HEK293 (cell line): ENCODE data around the gene CDK8.

Experiments used
- CTCF ChIA-PET: fragments of 350-600 bp; formaldehyde crosslinking; extraction: SDS; loops from one replicate; lab custom pipeline; 2021; ENCODE audit warnings: antibody characterized with exemption; lab: Yijun Ruan, JAX
- POLR2A ChIA-PET: fragments of 300-600 bp; formaldehyde crosslinking; extraction: SDS; loops from one replicate; lab custom pipeline; 2020; ENCODE audit warnings: antibody characterized with exemption, inconsistent platforms; lab: Yijun Ruan, JAX
- H3K27ac ChIP-seq: fragments of 200-500 bp; sonication (Bioruptor generic); 2 replicates; pipeline ENCODE4 v1.5.1; 2014; ENCODE audit warnings: low read depth, low read length, control low read depth, inconsistent platforms; ENCODE audit errors: extremely low read depth
- H3K36me3 ChIP-seq, 2 experiments: fragments of 200-500 bp in 1 of 2; sonication (Bioruptor generic) in 1 of 2; 1 replicate in 1 of 2; 2 replicates in 1 of 2; pipeline ENCODE4 v1.5.1; 2014 to 2017; ENCODE audit warnings: inconsistent platforms in 2 of 2, low read length in 2 of 2; ENCODE audit not compliant: control insufficient read depth in 2 of 2, insufficient read depth in 1 of 2
- H3K4me1 ChIP-seq: fragments of 200-500 bp; sonication (Bioruptor generic); 2 replicates; pipeline ENCODE4 v1.5.1; 2014; ENCODE audit warnings: mild to moderate bottlenecking, low read length, inconsistent platforms; ENCODE audit not compliant: control insufficient read depth, insufficient read depth
- H3K4me3 ChIP-seq: 2 replicates; pipeline ENCODE4 v1.5.1; 2011; ENCODE audit warnings: low read depth, mild to moderate bottlenecking, control low read depth, low read length, moderate library complexity
- H3K9me3 ChIP-seq: fragments of 200-500 bp; sonication (Bioruptor generic); 2 replicates; pipeline ENCODE4 v1.5.1; 2014; ENCODE audit warnings: low read depth, low read length, inconsistent platforms; ENCODE audit not compliant: control insufficient read depth, insufficient read depth
- BCL11B ChIP-seq: fragments of 450-650 bp; formaldehyde crosslinking; IDR thresholded peaks from 2 replicates; pipeline ENCODE4 v1.5.1; 2016; ENCODE audit warnings: low read depth, missing biosample characterization, missing genetic modification characterization
- GFI1B ChIP-seq: fragments of 450-650 bp; formaldehyde crosslinking; IDR thresholded peaks from 2 replicates; pipeline ENCODE4 v1.5.1; 2016; ENCODE audit warnings: missing biosample characterization, missing genetic modification characterization
- GLIS1 ChIP-seq: fragments of 450-650 bp; formaldehyde crosslinking; IDR thresholded peaks from 2 replicates; pipeline ENCODE4 v1.5.1; 2016; ENCODE audit warnings: missing biosample characterization, missing genetic modification characterization
- KLF1 ChIP-seq: fragments of 450-650 bp; formaldehyde crosslinking; IDR thresholded peaks from 2 replicates; pipeline ENCODE4 v1.5.1; 2016; ENCODE audit warnings: missing biosample characterization, missing genetic modification characterization
- KLF16 ChIP-seq: fragments of 450-650 bp; formaldehyde crosslinking; IDR thresholded peaks from 2 replicates; pipeline ENCODE4 v1.5.1; 2017; ENCODE audit warnings: missing biosample characterization, missing genetic modification characterization
- MYNN ChIP-seq: fragments of 450-650 bp; formaldehyde crosslinking; IDR thresholded peaks from 2 replicates; pipeline ENCODE4 v1.5.1; 2016; ENCODE audit warnings: missing biosample characterization, missing genetic modification characterization, borderline replicate concordance
- MZF1 ChIP-seq: fragments of 450-650 bp; formaldehyde crosslinking; IDR thresholded peaks from 2 replicates; pipeline ENCODE4 v1.5.1; 2017; ENCODE audit warnings: missing biosample characterization, missing genetic modification characterization, borderline replicate concordance
- OSR2 ChIP-seq: fragments of 450-650 bp; formaldehyde crosslinking; IDR thresholded peaks from 2 replicates; pipeline ENCODE4 v1.5.1; 2016; ENCODE audit warnings: missing biosample characterization, missing genetic modification characterization
- YY2 ChIP-seq: fragments of 450-650 bp; formaldehyde crosslinking; IDR thresholded peaks from 2 replicates; pipeline ENCODE4 v1.5.1; 2016; ENCODE audit warnings: missing biosample characterization, missing genetic modification characterization
- ZEB2 ChIP-seq: fragments of 450-650 bp; formaldehyde crosslinking; IDR thresholded peaks from 2 replicates; pipeline ENCODE4 v1.5.1; 2016; ENCODE audit warnings: missing biosample characterization, missing genetic modification characterization
- ZFHX2 ChIP-seq: fragments of 450-650 bp; formaldehyde crosslinking; conservative IDR thresholded peaks from 2 replicates; pipeline ENCODE4 v1.5.1; 2016; ENCODE audit warnings: missing biosample characterization, missing genetic modification characterization
- ZFP37 ChIP-seq: fragments of 450-650 bp; formaldehyde crosslinking; IDR thresholded peaks from 2 replicates; pipeline ENCODE4 v1.5.1; 2016; ENCODE audit warnings: missing biosample characterization, missing genetic modification characterization
- ZNF157 ChIP-seq: fragments of 450-650 bp; formaldehyde crosslinking; IDR thresholded peaks from 2 replicates; pipeline ENCODE4 v1.5.1; 2016; ENCODE audit warnings: missing biosample characterization, missing genetic modification characterization
- ZNF174 ChIP-seq: fragments of 450-650 bp; formaldehyde crosslinking; IDR thresholded peaks from 2 replicates; pipeline ENCODE4 v1.5.0; 2017; ENCODE audit warnings: missing biosample characterization, mild to moderate bottlenecking, missing genetic modification characterization
- ZNF302 ChIP-seq: fragments of 450-650 bp; formaldehyde crosslinking; IDR thresholded peaks from 2 replicates; pipeline ENCODE4 v1.5.1; 2016; ENCODE audit warnings: missing biosample characterization, missing genetic modification characterization, low read depth
- ZNF341 ChIP-seq: fragments of 450-650 bp; formaldehyde crosslinking; IDR thresholded peaks from 2 replicates; pipeline ENCODE4; 2016; ENCODE audit warnings: low read depth, missing biosample characterization, missing genetic modification characterization
- ZNF354C ChIP-seq: fragments of 450-650 bp; formaldehyde crosslinking; IDR thresholded peaks from 2 replicates; pipeline ENCODE4 v1.5.1; 2016; ENCODE audit warnings: missing biosample characterization, missing genetic modification characterization, low read depth, borderline replicate concordance
- ZNF366 ChIP-seq: fragments of 450-650 bp; formaldehyde crosslinking; conservative IDR thresholded peaks from 2 replicates; pipeline ENCODE4 v1.5.1; 2016; ENCODE audit warnings: missing biosample characterization, missing genetic modification characterization
- ZNF394 ChIP-seq: fragments of 450-650 bp; formaldehyde crosslinking; IDR thresholded peaks from 2 replicates; pipeline ENCODE4 v1.5.1; 2016; ENCODE audit warnings: missing biosample characterization, missing genetic modification characterization, mild to moderate bottlenecking, moderate library complexity, borderline replicate concordance
- ZNF596 ChIP-seq: fragments of 450-650 bp; IDR thresholded peaks from 2 replicates; pipeline ENCODE4 v1.5.0; 2018; ENCODE audit warnings: missing biosample characterization, mild to moderate bottlenecking, missing genetic modification characterization, moderate library complexity
- ZNF660 ChIP-seq: fragments of 450-650 bp; IDR thresholded peaks from 2 replicates; pipeline ENCODE4 v1.5.1; 2018; ENCODE audit warnings: missing biosample characterization, mild to moderate bottlenecking, missing genetic modification characterization
- ZNF670 ChIP-seq: fragments of 450-650 bp; formaldehyde crosslinking; IDR thresholded peaks from 2 replicates; pipeline ENCODE4 v1.5.1; 2016; ENCODE audit warnings: missing biosample characterization, missing genetic modification characterization, low read depth
- ZNF776 ChIP-seq: fragments of 450-650 bp; formaldehyde crosslinking; IDR thresholded peaks from 2 replicates; pipeline ENCODE4 v1.5.0; 2017; ENCODE audit warnings: missing biosample characterization, missing genetic modification characterization, borderline replicate concordance
- ZXDB ChIP-seq: fragments of 450-650 bp; formaldehyde crosslinking; IDR thresholded peaks from 2 replicates; pipeline ENCODE4 v1.5.1; 2016; ENCODE audit warnings: missing biosample characterization, missing genetic modification characterization
- TF ChIP-seq, protein P1 (sequence below): fragments of 450-650 bp; formaldehyde crosslinking; IDR thresholded peaks from 2 replicates; pipeline ENCODE4 v1.5.1; 2016; ENCODE audit warnings: missing biosample characterization, missing genetic modification characterization
- TF ChIP-seq, protein P2 (sequence below): fragments of 450-650 bp; formaldehyde crosslinking; IDR thresholded peaks from 2 replicates; pipeline ENCODE4 v1.5.1; 2016; ENCODE audit warnings: missing biosample characterization, missing genetic modification characterization
- TF ChIP-seq, protein P3 (sequence below): fragments of 450-650 bp; formaldehyde crosslinking; IDR thresholded peaks from 2 replicates; pipeline ENCODE4 v1.5.1; 2017; ENCODE audit warnings: missing biosample characterization, mild to moderate bottlenecking, missing genetic modification characterization, moderate library complexity
- TF ChIP-seq, protein P4 (sequence below): fragments of 450-650 bp; formaldehyde crosslinking; IDR thresholded peaks from 2 replicates; pipeline ENCODE4 v1.5.1; 2016; ENCODE audit warnings: missing biosample characterization, missing genetic modification characterization
- TF ChIP-seq, protein P5 (sequence below): fragments of 450-650 bp; formaldehyde crosslinking; IDR thresholded peaks from 2 replicates; pipeline ENCODE4 v1.5.1; 2016; ENCODE audit warnings: missing biosample characterization, missing genetic modification characterization

Gene CDK8

DNA sequence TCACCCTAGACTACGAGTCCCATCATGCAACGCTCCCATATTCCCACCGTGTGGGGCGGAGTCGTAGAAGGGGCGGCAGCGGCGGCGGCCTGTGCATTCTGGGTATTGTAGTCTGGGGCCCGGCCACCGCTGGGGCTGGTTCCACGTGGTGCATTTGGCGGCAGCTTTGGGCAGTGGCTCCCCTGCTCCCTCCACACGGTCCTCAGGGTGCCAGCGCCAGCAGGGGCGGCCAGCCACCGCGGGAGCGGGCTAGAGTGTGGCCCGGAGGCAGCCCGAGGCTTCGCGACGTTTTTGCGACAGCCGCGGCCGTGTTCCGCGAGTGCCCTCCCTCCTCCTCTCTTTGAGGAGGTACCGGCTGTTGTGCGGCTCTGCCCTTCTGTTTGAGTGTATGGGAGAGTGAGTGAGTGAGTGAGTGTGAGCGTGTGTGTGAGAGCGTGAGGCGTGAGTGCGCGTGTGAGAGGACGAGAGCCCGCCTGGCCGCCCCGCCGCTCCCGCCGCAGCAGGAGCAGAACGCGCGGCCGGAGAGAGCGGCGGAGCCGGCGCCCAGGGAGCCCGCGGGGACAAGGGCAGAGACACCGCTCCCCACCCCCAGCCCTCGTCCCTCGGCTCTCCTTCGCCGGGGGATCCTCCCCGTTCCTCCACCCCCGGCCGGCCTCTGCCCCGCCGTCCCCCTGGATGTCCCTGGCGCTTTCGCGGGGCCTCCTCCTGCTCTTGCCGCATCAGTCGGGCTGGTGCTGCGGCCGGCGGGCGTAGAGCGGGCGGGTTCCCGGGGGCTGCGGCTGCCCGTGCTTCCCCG lies at the start of gene CDK8:
TSS of gene CDK8 (plus strand) at position 343 of the 796 bp plus-strand sequence. CDS start 513 bp downstream, outside the sequence.
- Histone ChIP-seq H3K36me3 (no peaks in the 10 kb centered on the region), H3K4me3 (peak within 1 kb of the TSS; percentile 78), H3K4me1 (peaks cover 10% of the 10 kb centered on the region; the same call in 1 of the 2 replicates), H3K9me3 (no peaks in the 10 kb centered on the region), H3K27ac (peak within 1 kb of the TSS; percentile 98)
- ChIA-PET POLR2A (interaction anchor here (1.0 kb wide), 2 partner anchors 31 to 32 kb away, joined by 3 to 4 read pairs; partner anchors contain the start of gene RNF6), CTCF (interaction anchor here (0.7 kb wide), 1 partner anchor 17 kb away, joined by 4 read pairs; no protein-coding TSS in a partner anchor)
- TF ChIP-seq ZNF174 (tag by site-specific recombination) = no peak
- peak; percentile 62 for TF ChIP-seq YY2 (tag by site-specific recombination)
- TF ChIP-seq ZNF660 (tag by site-specific recombination) = 0 out of 2 replicates have a peak, but pooled peaks have one; percentile 76
- TF ChIP-seq ZNF596 (tag by site-specific recombination) = no peak
- TF ChIP-seq BCL11B (tag by site-specific recombination) = no peak
- TF ChIP-seq MYNN = no peak
- peak; percentile 64 for TF ChIP-seq OSR2 (tag by site-specific recombination)
- no peak for TF ChIP-seq ZNF302 (tag by site-specific recombination)
- peak; percentile 84 for TF ChIP-seq ZEB2 (tag by site-specific recombination)
- no peak for TF ChIP-seq ZNF354C (tag by site-specific recombination)
- TF ChIP-seq, protein P1, sequence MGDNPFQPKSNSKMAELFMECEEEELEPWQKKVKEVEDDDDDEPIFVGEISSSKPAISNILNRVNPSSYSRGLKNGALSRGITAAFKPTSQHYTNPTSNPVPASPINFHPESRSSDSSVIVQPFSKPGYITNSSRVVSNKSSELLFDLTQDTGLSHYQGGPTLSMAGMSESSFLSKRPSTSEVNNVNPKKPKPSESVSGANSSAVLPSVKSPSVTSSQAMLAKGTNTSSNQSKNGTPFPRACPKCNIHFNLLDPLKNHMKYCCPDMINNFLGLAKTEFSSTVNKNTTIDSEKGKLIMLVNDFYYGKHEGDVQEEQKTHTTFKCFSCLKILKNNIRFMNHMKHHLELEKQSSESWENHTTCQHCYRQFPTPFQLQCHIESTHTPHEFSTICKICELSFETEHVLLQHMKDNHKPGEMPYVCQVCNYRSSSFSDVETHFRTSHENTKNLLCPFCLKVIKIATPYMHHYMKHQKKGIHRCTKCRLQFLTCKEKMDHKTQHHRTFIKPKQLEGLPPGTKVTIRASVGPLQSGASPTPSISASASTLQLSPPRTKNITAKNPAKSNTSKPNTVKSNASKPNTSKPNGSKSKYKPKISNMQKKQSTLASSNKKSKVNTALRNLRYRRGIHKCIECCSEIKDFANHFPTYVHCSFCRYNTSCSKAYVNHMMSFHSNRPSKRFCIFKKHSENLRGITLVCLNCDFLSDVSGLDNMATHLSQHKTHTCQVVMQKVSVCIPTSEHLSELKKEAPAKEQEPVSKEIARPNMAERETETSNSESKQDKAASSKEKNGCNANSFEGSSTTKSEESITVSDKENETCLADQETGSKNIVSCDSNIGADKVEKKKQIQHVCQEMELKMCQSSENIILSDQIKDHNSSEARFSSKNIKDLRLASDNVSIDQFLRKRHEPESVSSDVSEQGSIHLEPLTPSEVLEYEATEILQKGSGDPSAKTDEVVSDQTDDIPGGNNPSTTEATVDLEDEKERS (tag by site-specific recombination) = no peak
- peak; percentile 31; the same call in 1 of the 2 replicates for TF ChIP-seq ZFHX2 (tag by site-specific recombination)
- TF ChIP-seq ZNF157 (tag by site-specific recombination) = no peak
- TF ChIP-seq KLF1 (tag by site-specific recombination) = peak; percentile 61; the same call in 1 of the 2 replicates
- TF ChIP-seq ZNF776 (tag by site-specific recombination) = no peak
- TF ChIP-seq GLIS1 (tag by site-specific recombination) = peak; percentile 78
- 0 out of 2 replicates have a peak, but pooled peaks have one; percentile 31 for TF ChIP-seq MZF1
- TF ChIP-seq ZFP37 (tag by site-specific recombination) = peak; percentile 81; the same call in 1 of the 2 replicates
- peak; percentile 58; the same call in 1 of the 2 replicates for TF ChIP-seq ZNF394 (tag by site-specific recombination)
- TF ChIP-seq ZNF670 (tag by site-specific recombination) = no peak
- TF ChIP-seq, protein P2, sequence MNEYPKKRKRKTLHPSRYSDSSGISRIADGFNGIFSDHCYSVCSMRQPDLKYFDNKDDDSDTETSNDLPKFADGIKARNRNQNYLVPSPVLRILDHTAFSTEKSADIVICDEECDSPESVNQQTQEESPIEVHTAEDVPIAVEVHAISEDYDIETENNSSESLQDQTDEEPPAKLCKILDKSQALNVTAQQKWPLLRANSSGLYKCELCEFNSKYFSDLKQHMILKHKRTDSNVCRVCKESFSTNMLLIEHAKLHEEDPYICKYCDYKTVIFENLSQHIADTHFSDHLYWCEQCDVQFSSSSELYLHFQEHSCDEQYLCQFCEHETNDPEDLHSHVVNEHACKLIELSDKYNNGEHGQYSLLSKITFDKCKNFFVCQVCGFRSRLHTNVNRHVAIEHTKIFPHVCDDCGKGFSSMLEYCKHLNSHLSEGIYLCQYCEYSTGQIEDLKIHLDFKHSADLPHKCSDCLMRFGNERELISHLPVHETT (tag by site-specific recombination) = 0 out of 2 replicates have a peak, but pooled peaks have one; percentile 28
- peak; percentile 97 for TF ChIP-seq ZXDB (tag by site-specific recombination)
- no peak for TF ChIP-seq GFI1B (tag by site-specific recombination)
- TF ChIP-seq, protein P3, sequence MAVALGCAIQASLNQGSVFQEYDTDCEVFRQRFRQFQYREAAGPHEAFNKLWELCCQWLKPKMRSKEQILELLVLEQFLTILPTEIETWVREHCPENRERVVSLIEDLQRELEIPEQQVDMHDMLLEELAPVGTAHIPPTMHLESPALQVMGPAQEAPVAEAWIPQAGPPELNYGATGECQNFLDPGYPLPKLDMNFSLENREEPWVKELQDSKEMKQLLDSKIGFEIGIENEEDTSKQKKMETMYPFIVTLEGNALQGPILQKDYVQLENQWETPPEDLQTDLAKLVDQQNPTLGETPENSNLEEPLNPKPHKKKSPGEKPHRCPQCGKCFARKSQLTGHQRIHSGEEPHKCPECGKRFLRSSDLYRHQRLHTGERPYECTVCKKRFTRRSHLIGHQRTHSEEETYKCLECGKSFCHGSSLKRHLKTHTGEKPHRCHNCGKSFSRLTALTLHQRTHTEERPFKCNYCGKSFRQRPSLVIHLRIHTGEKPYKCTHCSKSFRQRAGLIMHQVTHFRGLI (tag by site-specific recombination) = 0 out of 2 replicates have a peak, but pooled peaks have one; percentile 20
- TF ChIP-seq KLF16 (tag by site-specific recombination) = peak; percentile 44; the same call in 1 of the 2 replicates
- peak; percentile 88 for TF ChIP-seq ZNF366 (tag by site-specific recombination)
- TF ChIP-seq ZNF341 (tag by site-specific recombination) = peak; percentile 90
- TF ChIP-seq, protein P4, sequence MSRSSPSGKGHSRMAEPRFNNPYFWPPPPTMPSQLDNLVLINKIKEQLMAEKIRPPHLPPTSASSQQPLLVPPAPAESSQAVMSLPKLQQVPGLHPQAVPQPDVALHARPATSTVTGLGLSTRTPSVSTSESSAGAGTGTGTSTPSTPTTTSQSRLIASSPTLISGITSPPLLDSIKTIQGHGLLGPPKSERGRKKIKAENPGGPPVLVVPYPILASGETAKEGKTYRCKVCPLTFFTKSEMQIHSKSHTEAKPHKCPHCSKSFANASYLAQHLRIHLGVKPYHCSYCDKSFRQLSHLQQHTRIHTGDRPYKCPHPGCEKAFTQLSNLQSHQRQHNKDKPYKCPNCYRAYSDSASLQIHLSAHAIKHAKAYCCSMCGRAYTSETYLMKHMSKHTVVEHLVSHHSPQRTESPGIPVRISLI (tag by site-specific recombination) = no peak
- TF ChIP-seq, protein P5, sequence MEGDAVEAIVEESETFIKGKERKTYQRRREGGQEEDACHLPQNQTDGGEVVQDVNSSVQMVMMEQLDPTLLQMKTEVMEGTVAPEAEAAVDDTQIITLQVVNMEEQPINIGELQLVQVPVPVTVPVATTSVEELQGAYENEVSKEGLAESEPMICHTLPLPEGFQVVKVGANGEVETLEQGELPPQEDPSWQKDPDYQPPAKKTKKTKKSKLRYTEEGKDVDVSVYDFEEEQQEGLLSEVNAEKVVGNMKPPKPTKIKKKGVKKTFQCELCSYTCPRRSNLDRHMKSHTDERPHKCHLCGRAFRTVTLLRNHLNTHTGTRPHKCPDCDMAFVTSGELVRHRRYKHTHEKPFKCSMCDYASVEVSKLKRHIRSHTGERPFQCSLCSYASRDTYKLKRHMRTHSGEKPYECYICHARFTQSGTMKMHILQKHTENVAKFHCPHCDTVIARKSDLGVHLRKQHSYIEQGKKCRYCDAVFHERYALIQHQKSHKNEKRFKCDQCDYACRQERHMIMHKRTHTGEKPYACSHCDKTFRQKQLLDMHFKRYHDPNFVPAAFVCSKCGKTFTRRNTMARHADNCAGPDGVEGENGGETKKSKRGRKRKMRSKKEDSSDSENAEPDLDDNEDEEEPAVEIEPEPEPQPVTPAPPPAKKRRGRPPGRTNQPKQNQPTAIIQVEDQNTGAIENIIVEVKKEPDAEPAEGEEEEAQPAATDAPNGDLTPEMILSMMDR = peak; percentile 39
